ENCODE results near the gene FAM234B.
"Not testable (repeated sequence)": the region's sequence is repeated elsewhere in the genome, so short reads cannot be mapped to it uniquely, and the experiment has no call there.

Gene FAM234B

DNA sequence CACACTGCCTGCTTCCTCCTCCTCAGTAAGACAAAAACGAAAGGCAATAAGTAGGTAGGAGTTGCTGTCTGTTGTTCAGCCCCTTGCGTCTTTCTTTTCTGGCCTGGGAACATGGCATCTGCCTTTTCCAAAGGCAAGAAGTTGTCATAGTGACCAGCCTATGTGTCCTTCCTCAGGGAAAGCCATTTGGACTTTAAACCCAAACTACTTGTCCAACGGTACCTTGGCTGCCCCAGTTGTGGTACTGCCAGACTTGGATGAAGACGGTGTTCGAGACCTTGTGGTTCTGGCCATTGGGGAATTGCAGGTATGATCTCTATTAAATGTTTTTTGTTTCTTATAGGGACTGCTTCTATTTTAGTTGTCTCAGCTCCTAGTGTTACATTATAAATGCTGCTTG, 18.5 kb downstream of the FAM234B start:
- no peak for DNase-seq

DNA sequence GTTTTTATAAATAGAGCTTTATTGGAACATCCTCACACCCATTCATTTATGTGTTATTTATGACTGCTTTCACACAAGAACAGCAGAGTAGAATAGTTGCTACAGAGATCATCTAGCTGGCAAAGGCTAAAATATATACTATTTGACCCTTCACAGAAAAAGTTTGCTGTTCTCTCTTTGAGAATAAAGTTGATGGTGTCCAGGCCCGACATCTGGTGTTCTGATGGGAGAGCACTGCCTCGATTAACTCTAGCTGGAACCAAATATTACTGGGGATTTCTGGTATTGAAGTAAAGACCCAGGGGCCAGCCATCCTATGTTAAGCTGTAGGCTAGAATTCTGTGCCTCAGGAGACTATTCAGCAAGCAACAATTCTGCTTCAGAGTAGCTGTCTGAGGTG, 21.8 kb downstream of the FAM234B start:
- DNase-seq, result no peak

- DNase-seq, result no peak
Measured at GRCh38 chr12:13066459-13066858, 22.3 kb downstream of the FAM234B start.

GRCh38 chr12:13067322-13067721, 23.1 kb downstream of the FAM234B start:
- no peak for DNase-seq

- DNase-seq, result no peak
Measured at GRCh38 chr12:13069380-13069779, 25.2 kb downstream of the FAM234B start.

GRCh38 chr12:13071305-13072280, 27.4 kb downstream of the FAM234B start:
- no peak for DNase-seq

GRCh38 chr12:13073173-13073572, 29.0 kb downstream of the FAM234B start:
- no peak for DNase-seq

GRCh38 chr12:13074396-13075117, 30.4 kb downstream of the FAM234B start:
- DNase-seq, result no peak

DNA sequence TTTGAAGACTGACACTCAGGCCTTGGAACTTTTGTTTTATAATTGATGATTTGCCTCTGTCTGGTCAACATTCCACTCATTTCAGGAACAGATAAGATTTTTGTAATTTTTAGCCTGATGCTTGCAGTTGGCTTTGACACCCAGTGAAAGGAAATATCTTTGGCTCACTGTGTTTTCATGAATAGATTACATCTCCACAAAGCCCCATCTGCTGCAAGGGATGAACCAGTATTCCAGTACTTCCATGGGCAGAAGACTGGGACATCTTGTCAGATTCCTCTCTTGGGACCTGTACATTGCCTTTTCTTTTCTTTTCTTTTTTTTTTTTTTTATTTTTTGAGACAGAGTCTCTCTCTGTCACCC, 30.9 kb downstream of the FAM234B start:
- no peak for DNase-seq

DNA sequence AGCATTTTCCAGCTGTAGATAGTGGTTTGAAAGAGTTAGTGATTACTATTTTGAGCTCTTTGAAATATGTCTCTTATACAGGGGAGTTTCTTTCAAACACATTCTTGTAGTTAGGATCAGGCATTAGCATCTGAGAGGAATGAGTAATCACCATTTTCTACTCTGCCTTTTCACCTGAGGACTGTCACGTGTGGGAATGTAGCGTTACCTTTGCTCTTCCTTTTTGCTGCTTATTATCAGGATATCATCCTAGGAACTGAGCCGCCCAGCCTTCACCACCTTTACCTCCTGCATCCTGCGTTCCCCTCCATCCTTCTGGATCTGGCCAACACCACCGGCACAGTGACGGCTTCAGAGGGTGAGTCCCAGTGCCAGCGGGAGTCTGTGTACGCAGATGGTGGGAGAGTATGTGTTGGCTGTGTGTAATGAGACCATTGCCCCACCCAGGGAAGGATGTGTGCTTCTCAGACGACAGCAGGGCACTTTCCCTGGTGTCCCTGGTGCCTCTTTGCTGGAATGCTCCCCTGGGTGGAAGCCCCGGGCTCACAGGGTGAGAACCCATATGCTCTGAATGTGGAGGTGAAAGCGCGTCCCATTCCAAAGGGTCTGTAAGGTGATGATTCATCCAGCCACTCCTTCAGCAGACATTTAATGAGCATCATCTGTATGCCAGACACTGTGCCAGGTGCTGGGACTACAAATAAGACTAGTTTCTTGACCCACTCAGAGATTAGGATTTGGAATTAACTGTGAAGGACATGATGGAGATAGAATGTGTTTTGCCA, 31.8 kb downstream of the FAM234B start:
- DNase-seq, result no peak

- DNase-seq, result no peak
Measured at GRCh38 chr12:13079440-13079906, 35.3 kb downstream of the FAM234B start.

GRCh38 chr12:13080266-13080665, 36.1 kb downstream of the FAM234B start:
- no peak for DNase-seq

DNA sequence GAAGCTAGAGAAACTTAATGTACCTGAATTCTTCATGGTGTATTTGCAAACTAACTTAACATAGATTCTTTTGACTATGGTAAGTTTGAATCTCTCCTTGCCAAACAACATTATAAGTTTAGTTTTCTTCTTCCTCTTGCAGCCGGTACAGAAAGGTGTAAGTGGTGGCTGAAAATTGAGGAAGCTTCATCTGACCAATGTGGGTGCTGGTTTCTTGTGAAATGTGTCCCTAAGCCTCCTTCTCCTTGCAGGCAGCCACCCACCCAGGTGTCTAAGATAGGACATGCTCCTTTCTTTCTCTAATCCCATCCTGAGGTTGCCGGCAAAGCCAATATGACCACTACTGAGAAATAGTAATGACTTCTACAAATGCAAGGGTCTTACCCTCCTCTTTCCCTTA, 38.7 kb downstream of the FAM234B start:
- no peak for DNase-seq

DNA sequence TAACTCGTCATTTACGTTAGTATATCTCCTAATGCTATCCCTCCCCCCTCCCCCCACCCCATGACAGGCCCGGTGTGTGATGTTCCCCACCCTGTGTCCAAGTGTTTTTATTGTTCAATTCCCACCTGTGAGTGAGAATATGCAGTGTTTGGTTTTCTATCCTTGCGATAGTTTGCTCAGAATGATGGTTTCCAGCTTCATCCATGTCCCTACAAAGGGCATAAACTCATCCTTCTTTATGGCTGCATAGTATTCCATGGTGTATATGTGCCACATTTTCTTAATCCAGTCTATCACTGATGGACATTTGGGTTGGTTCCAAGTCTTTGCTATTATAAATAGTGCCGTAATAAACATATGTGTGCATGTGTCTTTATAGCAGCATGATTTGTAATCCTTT, 39.5 kb downstream of the FAM234B start:
- not testable (repeated sequence) for DNase-seq

GRCh38 chr12:13084898-13085640, 40.9 kb downstream of the FAM234B start:
- no peak for DNase-seq

DNA sequence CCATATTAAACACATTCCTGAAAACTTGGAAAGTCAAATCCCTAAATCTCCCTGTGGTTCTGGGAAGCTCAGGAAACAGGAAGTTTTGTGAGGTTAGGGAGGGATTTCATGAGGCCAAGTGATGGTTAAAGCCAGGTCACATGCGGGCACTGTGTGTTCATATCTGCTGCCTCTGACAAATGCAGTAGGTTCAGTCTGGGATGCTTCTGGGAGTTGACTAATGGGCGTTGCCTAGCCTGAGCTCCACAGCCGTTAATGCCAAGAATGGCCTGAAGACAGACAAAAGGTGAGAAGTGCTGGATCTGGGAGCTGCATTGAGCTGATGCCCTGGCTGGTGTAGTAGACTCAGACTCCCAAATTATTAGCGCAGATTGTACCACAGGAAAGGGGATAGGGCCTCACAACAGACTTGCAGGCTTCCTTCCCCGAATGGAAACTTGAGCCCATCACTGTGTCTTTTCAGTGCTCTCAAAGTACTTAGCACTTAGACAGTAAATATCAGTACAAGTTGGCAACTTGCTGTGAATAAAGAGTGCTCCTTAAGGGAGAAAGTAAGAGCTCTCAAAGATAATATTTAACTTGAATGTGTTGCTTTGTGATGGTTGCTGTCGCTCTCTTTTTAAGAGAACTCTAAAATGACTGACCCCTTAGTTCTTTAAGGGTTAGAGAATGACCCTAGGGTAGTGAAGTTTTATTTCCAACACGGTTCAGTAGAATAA, 41.9 kb downstream of the FAM234B start:
- no peak for DNase-seq

DNA sequence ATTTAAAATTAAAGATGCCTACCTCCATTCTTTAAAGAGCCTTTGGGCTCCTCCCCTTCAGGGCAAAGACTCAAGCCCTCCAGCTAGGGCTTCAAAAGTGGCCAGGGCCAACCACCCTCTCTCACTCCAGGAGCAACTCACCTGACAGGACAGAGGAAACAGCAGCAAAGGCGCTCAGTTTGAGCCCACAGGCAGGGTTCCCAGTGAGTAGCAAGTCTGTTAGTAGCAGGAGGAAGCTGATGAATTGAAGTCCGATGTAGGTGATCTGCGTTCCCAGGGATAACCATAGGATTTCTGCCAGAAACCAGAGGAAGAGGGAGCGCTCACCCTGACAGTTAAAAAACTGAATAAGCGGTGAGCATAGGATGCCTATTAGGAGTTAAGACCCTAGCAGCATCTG, 43.6 kb downstream of the FAM234B start:
- no peak for DNase-seq

DNA sequence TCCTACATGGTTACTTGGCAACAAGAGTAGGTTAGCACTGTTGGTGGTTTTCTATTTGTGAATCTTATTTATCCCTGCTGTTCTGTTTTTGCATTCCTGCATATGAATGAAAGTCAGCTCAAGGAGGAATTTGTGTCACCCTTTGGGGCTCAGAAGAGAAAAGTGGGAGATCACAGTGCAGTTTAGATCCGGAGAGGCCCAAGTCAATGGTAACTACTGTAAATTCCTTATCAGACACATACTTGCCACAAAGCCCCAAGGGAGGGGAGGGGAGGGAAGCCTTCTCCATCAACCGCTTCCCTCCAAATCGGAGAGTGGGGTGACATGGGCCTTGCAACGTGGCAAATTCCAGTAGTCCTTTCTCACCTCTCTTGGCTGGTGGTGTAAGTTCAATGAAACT, 44.3 kb downstream of the FAM234B start:
- DNase-seq, result no peak

DNA sequence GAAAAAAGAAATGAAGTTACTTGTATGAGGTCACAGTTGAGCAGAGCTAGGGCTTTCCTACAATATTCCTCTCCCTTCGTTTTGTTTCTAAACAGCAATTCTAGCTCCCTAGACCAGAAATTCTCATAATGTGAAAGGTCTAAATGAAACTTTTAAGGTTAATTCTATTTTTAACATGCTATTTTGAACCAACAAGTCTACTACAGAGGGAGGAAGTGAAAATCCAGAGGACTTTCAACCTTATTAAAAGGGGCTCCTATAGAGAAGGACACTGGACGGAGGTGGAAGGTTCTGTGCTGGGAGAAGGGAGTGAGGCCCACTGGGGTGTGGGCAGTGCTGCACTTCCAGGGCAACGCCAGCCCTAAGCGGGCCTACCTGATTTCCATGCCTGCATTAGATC, 45.9 kb downstream of the FAM234B start:
- DNase-seq, result no peak

GRCh38 chr12:13091832-13092231, 47.7 kb downstream of the FAM234B start:
- no peak for DNase-seq

DNA sequence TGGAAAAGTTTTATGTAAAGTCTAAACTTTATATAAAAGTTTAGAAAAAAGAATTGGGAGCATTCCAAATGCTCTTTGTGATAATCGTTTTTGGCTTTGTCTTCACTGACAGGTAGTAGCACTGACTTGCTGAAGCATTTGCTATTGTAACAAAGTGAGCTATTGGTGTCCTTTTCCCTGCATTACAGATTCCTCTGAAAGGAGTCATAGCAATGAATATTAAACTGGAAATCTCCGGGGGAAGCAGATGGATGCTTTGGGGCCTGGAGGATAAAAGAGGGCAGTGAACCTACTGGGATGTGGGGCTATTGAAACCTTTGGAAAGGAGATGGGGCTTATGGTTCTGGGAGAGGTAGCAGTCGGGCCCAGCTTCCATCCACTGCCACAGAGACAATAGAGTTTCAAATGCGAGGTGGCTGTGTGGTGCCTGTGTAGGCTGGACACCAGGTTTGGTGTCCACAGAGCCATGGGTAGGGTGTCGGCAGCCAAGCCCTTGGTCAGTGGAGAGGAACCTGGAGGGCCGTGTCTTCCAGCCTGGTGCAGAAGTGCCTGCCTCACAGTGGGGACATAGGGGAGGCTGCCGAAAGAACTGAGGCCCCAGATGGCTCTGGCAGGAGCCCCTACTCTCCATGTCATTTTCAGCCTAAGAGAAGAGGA, 49.1 kb downstream of the FAM234B start:
- no peak for DNase-seq

All from NCI-H2081 treated with DMSO at 0.1 percent for 48 hours (cell line).